HG03139 (cell line): Measurements from ENCODE around the gene COX18.

Experiments
- ATAC-seq: cut with Tn5 transposase; IDR thresholded peaks from one replicate; pipeline ENCODE4 v1.9.1; 2021; ENCODE audit not compliant: unreplicated experiment

Gene COX18

GRCh38 chr4:73053974-73054480 lies 15.5 kb downstream of the COX18 start:
- ATAC-seq, result no peak

DNA sequence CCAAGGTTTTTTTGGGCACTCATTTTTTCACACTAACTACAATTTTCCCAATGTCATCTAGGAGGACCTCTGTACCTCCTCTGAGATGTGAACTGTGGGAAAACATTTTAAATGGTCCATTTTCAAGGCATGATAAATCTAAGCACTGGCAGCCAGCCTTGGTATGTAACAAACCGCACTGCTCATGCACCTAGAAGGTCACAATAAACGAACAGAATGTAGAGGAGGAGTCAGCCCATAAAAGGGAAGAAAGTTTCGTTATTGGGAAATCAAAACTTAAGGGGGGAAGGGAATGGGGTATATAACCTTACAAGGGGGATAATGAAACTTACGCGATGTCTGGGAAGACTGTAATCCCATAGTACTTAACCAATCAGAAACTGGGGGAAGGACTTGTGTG lies 16.4 kb downstream of the COX18 start:
- no peak for ATAC-seq

GRCh38 chr4:73051625-73052024 lies 17.9 kb downstream of the COX18 start:
- ATAC-seq, result no peak

DNA sequence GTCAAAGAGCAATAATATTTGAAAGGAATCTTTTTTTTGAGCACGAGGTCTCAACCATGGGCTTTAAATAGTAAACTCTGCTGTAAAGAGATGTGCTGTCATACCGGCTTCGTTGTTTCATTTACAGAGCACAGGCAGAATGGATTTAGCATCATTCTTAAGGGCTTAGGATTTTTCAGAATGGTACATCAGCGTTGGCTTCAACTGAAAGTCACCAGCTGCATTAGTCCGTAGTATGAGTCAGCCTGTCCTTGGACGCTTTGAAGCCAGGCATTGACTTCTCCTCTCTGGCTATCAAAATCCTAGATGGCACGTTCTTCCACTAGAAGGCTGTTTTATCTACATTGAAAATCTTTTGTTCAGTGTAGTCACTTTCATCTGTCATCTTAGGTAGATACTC lies 23.6 kb downstream of the COX18 start:
- no peak for ATAC-seq

GRCh38 chr4:73037057-73037456 lies 32.5 kb downstream of the COX18 start:
- no peak for ATAC-seq

DNA sequence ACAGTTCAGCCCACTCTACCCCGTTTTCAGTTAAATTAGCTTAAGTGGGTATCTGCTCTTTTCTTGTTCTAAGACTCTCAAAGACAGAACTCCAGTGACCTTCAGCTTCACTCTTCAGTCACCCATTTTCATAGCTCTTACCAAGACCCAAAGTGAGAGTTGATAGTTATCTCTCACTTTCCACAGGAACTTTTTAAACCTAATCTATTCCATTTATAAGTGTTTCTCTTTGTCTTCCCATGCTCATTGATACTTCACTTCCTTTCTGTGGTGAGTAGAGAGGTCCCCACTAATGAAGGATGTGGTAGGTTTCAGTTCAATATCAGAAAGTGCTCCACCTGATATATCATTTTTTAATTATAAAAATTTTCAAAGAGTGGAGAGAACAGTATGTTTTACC lies 33.4 kb downstream of the COX18 start:
- ATAC-seq, result no peak

GRCh38 chr4:73034896-73035295 lies 34.6 kb downstream of the COX18 start:
- no peak for ATAC-seq

DNA sequence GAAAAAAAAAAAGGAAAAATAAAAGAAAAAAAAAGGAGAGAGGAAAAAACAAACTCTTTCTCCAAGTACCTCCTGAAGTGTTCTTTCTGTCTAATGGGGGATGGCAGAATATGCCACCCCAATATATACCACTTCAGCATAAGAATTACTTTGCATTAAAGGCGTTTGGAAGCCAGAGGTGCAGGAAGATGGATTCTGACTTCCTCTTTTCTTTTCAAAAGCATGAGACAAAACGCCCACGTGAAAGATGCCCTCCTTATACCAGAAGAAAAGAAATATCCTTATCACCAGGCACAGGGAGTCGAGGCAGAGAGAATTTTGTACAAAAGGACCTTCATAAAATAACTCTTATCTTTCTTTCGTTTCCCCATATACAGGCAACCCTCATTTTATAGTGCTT lies 40.9 kb downstream of the COX18 start:
- no peak for ATAC-seq

- ATAC-seq, result no peak
Observed at GRCh38 chr4:73021634-73022033, 47.9 kb downstream of the COX18 start.

DNA sequence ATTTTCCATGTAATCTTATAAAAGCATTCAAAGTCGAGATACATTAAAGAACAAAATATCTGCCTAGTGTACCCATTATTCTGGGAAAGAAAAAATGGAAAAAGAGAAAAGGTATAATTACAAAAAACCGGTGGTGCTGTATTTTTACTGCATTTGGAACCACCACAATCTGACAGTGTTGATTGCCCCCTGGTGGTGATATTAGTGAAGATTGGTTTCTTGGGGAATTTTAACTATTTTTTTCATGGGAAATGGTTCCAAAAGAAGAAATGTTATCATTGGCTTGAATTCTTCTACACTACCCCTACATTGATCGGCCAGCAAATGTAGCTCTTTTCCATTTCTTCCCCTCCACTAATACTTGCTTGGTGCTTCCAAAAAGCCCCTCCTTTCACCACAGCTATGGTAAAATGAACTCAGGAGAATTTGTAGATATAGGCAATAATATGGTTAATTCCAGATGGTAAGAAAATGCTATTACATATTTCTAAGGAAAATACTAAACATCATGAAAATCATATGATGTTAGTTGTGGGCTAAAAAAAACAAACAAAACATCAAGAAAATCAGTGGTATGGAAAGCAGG lies 50.0 kb downstream of the COX18 start:
- no peak for ATAC-seq

DNA sequence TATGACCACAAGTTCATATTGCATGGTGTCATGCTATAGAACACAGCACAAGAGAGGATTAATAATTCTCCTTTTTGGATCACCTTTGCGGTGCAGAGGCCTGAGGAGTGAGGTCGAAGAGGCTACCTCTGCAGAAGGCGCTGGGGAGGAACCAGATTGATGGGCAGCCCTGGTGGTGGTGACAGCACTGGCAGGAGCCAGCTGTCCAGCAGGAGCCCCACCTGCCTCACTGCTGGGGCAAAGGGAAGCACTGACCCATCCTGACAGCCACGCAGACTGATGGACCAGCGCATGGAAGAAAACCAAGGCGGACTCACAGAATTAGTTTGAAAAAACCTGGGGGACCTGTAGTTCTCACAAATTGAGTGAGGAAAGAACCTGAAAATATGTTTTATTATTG lies 50.9 kb downstream of the COX18 start:
- ATAC-seq, result no peak

DNA sequence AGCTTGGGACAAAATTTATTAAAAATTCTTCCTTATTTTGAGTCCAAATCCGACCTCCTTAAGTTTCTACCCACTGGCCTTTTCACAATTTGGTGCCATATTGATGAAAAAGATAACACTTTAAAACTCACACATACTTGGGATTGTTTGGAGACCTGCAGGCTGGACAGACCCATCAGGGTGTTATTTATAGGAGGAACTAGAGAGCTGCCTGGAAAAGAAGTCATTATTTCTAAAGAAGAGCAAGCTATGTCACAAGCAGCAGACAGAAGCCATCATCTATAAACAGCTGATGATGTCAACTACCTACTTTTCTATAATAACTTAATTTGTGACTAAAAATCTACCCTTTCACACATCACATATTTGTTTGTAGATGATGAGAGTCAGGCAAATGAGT lies 56.2 kb downstream of the COX18 start:
- ATAC-seq, result no peak

GRCh38 chr4:73012673-73013072 lies 56.8 kb downstream of the COX18 start:
- no peak for ATAC-seq

DNA sequence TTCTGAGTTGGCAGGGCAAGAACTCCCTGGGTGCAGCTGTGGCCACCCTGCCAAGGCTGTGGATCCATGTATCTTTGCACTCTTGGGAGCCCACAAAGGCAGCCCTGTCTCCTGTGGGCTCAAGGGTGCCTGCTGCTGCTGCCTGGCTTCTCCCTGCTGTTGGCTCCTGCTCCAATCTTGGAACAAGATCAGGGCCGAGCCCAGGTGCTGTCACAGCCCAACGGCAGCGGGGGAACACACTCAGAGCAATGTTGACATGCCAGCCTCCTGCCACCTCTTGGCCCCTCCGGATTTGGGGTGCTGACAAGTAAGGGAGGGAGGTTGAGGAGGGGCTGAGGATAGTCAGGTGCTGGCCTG lies 57.9 kb downstream of the COX18 start:
- ATAC-seq, result no peak

- no peak for ATAC-seq
Observed at GRCh38 chr4:73010789-73011628, 58.5 kb downstream of the COX18 start.

- no peak for ATAC-seq
Observed at GRCh38 chr4:73007526-73008100, 61.9 kb downstream of the COX18 start.

DNA sequence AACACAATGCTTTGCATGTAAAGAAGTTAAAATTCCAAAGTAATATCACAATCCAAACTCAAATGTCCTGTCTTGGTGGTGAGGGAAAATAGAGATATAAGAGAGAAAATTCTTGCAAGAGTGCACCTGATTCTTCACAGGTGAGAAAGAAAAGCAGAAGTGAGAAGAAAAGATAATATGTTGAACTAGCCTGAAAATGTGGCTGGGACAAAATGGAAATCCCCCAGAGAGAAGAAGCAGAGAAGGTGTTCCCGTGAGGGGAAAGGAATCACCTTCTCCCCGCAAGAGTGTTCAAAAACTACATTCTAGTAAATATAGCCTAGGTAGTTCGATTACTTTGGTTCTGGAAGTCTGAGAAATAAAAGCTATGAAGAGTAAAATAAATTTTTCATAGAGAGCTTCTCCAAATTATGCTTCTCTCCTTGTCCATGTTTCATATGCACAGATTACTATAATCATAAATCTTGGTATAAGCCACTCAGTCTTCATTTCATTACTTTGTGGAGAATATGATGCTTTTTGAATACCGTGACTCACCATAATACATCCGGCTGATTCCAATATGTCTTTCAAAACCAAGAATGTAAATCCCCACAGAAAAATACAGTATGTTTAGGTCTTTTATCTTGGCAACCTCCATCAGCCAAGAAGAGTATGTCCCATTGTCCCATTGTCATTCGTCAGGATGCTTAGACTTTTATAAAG lies 63.1 kb downstream of the COX18 start:
- ATAC-seq, result no peak

DNA sequence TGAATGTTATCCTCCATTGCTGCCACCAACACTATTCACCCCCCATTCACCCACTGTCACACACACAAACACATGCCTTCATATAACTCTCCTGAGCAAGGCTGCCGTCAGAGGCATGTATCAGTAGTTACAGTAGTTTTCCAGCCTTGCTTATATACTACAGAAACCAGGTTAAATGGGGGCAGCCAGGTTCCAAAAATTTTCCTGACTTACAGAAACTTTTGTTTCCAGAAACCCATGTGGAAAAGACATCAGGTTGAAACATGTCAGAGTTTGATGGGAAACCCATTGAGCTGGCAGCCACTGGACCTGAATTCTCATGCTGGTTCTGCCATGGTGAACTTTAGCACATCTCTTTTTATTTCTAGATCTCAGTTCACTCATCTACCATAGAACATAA lies 64.0 kb downstream of the COX18 start:
- no peak for ATAC-seq
